HG03108 (cell line): Measurements from ENCODE around the gene TIGD6.
"Not testable (repeated sequence)": the region's sequence is repeated elsewhere in the genome, so short reads cannot be mapped to it uniquely, and the experiment has no call there.

Source experiments
- ATAC-seq: cut with Tn5 transposase; IDR thresholded peaks from one replicate; pipeline ENCODE4 v1.9.1; 2021; ENCODE audit warnings: moderate library complexity; ENCODE audit not compliant: unreplicated experiment

TIGD6 gene

DNA sequence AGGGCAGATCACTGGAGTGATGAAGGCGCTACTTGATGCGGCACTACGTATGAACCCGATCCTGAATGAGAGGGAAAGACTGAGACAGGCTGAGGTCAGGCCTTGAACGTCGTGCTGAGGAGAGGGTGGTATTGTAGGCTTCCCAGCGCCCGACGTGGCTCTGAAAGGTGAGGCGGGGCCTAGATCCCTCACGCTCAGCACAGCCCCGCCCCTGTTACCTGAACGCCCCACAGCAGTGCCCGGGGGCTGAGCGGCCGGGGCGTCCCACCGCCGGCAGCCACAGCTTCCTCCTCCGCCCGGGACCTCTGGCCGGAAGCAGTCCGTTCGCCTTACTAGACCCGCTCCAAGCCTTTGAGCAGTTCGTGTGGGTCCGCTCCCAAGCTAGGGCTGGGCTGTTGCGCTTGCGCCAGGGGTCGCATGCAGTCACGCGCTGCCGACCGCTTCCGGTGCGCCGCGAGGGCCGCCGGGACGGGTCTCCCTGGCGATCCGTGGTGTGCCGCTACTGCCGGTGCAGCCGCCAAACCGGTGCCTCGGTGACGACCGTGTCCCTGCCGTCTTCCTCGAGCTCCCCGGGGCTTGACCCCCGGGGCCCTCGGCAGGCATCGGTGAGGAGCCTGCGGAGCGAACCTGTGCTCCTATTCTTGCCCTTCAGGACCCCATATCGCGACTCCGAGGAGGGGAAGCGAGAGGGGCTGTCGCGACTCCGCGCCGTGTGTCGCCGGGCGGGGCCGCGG is at the start of gene TIGD6, which contains the start of gene HMGXB3:
Gene TIGD6, minus strand, starts transcription at position 399 of the 734 bp plus-strand sequence. CDS start 4,306 bp downstream, outside the sequence.
Gene HMGXB3, plus strand, starts transcription at position 484 of the 734 bp plus-strand sequence. CDS start 4,114 bp downstream, outside the sequence.
- ATAC-seq = peak; percentile 79

DNA sequence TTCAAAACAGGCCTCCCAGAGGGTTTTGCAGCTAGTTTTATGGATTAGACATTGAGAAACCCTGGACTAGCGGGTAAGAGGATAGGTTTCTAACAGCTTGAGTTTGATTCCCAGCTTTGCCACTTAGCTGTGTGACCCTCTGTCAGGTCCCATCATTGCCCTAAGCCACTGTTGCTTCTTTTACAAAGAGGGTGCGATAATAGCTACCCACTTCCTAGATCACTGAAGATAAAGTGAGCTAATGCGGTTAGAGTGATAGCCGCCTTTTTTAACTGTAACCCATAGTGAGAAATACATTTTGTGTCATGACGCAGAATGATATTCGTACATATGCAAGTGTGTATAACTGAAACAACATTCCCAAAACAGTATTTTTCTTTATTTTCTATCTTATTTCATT is 45.6 kb upstream of the TIGD6 start:
- no peak for ATAC-seq

DNA sequence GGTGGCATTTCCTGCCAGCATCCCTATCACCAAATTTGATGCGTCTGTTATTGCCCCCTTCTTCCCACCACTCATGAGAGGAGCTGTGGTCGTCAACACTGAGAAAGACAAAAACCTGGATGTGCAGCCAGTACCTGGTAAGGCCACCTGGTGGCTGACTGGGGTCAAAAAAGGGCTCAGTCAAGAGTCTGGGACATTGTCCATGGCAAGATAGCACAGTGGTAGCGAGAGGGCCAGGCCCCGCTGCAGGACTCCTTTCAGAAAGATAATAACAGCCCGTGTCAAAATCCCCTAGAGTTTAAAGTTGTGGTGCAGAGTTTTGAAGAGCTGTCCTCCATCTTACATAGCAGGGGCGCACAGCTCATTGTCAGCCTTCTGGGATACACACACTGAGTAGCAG is 45.1 kb upstream of the TIGD6 start:
- ATAC-seq = no peak

DNA sequence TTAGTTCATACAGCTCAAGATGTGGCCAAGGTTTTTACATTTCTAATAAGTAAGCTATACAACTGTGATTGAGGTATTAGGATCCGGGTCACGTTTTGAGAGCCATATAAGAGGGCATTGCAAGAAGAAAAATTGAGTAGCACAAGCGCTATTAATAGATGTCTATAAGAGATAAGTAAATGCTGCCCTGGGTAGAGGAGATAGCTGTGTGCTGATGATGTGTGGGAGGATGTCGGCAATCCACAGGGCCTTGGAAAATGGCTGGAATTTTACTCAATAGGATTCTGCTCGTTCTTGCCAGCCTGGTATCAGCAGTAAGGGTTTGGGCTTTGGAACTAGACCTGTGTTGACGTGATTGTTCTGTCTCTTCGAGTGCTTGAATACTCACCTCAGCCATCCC is 44.3 kb upstream of the TIGD6 start:
- no peak for ATAC-seq

DNA sequence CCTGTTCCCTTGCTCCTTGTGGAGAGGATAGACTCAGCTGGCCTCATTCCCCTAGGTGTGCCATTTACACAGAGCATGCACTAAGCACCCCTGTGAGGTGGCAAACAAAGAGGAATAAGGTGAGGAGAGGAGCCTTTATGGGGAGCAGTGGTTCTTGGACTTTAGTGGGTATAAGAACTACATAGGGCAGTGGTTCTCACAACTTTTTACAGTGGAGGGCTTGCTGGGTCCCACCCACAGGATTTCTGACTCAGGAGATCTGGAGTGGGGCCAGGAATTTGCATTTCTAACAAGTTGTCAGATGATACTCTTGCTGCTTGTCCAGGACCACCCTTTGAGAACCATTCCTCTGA is 43.9 kb upstream of the TIGD6 start:
- no peak for ATAC-seq

DNA sequence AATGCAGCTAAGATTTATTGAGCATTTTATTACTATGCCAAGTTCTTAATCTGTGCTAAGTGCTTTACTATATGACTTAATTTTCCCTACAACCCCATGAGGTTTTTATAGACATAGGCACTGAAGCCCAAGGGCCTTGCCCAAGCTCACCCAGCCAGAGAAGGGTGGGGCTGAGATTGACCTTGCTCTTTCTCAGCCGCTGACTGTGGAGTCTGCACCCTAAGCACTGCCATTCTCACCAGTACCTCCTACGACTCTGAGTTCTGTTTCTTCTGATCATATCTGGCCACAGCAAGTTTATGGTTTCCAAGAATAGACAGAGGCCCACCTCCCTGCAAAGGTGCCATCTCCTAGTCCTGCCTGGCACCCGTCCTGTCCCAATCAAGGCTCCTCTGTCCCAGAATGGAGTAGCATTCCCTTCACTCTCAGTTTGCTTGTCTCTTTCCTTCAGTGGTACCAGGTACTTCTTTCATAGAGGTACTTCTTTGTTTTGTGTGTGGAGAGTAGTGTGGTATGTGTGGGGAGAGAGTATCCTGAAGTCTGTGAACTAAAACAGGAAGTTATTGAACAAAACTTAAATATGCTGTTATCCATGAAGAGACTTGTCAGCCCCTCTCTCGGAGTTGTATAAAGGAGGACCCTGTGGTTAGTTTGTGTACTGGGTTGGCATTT is 43.3 kb upstream of the TIGD6 start:
- no peak for ATAC-seq

DNA sequence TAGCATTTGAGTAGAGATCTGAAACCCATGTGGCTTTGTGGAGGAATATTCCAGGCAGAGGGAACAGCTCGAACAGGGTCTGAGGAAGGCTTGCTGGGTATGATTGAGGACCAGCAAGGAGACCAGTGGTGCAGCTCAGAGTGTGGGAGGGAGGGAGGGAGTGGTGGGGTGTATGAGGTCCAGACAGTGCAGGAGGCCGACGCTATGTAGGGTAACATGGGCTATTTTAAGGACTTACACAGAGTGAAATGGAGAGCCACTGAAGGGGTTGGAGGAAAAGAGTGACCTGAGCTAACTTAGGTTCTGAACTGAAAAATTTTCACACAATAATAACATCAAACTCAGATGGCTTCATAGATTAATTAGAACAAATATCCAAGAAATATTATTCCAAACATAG is 42.0 kb upstream of the TIGD6 start:
- ATAC-seq = no peak

DNA sequence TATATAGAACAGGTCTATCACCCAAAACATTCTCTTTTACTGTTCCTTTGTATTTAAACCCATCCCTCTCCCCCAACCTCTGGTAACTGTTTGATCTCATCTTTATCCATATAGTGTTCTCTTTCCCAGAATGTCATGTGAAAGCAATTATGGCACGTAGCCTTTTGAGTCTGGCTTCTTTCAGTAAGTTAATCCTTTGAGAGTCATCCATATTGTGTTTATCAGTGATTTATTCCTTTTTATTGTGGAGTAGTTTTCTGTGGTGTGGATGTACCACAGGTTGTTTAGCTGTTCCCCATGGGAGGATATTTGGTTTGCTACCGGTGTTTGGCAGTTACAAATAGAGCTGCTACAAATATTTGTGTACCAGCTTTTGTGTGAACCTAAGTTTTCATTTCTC is 38.1 kb upstream of the TIGD6 start:
- no peak for ATAC-seq

DNA sequence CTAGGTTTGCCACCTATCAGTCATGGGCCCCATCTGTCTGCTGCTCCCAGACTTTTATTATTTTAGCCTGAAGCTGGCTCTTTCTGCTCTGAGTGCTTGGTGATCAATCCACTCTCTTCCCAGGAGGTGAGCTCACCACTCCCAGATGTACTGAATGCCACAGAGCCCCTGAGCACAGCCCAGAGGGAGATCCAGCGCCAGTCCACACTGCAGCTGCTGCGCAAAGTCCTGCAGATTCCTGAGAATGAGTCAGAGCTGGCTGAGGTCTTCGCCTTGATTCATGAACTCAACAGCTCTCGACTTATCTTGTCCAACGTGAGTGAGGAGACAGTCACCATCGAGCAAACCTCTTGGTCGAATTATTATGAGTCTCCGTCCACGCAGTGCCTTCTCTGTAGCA is 36.1 kb upstream of the TIGD6 start:
- no peak for ATAC-seq

DNA sequence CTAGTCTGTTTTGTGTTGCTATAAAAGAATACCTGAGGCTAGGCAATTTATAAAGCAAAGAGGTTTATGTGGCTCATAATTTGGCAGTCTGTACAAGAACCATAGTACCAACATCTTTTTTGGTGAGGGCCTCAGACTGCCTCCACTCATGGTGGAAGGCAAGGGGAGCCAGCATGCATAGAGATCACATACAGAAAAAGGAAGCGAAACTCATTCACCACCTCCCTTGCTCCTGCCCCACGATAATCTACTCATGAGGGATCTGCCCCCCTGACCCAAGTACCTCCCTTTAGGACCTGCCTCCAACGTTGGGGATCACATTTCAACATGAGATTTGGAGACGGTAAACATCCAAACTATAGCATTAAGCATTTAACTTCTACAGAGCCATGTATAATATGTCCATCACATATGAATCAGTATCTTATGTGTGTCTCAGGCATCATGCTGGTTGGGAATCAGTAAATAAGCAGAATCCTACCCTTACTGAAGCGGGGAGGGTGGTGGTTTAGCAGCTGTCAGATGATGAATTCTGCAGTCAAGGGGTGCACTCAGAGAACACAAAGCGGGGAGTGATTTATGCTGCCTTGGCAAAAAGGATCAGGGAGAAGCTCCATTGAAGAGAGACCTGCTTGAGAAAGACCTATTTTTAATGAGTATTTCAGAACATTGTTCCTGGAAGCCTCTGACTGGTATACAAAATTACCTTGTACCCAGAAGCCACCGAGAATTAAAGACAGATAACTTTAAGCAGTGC is 34.9 kb upstream of the TIGD6 start:
- peak; percentile 94 for ATAC-seq

DNA sequence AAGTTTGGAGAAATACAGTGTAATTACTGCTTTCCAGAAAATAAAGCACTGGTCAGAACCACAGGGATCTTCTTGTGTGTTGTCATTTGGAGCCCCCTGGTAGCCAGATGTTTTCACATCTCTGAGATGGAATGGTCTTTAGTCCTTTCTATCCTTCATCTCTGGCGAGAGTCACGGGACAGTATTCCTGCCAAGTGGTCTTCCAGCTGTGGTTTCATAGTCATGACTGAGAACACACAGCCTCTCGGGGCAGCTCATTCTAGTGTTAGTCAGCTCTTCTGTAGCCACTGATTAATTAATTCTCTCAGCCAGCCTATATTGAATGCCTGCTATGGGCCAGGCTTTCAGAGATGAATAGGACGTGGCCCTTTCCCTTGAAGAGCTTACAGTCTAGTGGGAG is 34.2 kb upstream of the TIGD6 start:
- ATAC-seq = no peak

DNA sequence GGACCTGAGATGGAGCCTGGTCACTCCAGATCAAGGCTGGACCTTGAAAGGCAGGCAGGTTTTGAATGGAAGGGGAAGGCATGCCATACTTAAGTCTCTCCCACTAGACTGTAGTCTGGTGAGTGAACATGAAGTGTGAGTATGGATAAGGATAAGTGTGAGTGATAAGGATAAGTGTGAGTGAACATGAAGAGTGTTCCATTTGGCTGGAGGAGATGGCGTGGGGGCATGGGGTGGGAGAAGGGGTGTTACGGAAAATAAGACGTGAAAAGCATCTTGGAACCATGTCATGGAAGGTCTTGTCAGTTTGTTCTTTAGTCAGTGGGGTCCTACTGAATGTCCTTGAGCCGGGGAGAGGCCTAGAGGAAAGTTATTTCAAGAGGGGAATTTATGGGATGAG is 32.9 kb upstream of the TIGD6 start:
- no peak for ATAC-seq

DNA sequence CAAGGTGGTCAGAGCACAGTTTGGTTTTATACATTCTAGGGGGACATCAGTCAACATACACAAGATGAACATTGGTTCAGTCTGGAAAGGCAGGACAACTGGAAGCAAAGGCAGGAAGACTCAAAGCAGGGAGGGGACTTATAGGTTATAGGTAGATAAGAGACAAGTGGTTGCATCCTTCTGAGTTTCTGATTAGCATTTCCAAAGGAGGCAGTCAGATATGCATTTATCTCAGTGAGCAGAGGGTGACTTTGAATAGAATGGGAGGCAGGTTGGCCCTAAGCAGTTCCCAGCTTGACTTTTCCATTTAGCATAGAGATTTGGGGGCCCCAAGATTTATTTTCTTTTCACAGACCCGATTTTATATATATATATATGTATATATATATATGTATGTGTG is 27.6 kb upstream of the TIGD6 start:
- not testable (repeated sequence) for ATAC-seq

DNA sequence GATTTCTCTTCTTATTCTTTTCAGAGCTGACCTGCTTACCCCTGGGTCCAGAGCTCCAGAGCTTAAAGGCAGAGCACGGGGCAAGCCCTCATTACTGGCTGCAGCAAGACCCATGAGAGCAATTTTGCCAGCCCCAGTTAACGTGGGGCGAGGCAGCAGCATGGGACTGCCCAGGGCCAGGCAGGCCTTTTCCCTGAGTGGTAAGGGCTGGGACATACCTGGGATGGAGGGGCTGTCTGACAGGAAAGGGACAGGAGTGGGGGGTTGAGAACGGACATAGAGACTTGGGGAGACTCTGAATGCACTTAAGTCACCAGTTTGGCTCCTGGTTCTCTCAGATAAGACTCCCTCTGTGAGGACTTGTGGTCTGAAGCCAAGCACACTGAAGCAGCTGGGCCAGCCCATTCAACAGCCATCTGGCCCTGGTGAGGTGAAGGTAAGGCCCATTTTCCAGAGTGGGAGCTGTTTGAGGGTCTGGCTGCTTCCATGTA is 26.3 kb upstream of the TIGD6 start:
- no peak for ATAC-seq

DNA sequence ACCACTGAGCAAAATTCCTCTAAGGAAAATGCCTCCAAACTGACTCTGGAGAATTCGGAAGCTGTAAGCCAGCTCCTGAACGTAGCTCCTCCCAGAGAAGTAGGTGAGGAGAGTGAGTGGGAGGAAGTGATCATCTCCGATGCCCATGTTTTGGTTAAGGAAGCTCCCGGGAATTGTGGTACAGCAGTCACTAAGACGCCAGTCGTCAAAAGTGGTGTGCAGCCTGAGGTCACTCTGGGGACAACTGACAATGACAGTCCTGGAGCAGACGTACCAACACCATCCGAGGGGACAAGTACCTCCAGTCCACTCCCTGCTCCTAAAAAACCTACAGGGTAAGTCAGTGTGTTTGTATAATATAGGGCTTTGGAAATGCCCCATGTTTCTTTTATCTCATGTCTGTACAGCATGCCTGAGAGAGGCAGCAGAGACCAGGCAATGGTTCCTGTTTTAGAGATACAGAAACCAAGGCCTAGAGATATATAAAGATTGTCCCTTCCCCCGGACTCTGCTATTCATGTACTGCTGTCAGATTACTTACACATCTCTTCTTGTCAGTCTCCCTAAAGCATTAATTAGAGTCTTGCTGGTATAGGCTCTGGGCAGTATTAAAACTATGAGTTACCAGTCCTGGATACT is 24.0 kb upstream of the TIGD6 start:
- no peak for ATAC-seq

DNA sequence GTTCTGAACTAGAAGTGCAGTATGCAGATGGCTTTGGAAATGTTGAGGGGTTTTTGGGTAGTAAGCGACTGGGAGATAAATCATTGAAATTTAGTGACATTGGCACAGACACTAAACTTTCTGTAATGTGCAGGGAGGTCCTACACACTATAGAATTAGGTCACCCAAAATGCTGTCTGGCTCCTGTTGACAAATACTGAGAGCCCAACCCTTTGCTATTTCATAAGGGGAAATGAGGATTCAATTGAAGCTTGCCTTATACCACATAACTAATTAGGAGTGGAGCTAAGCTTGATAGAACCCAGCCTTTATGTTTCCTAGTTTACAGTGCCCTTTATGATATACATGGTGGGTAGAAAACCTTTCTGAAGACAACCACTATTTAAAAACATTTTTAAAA is 22.7 kb upstream of the TIGD6 start:
- ATAC-seq = no peak

DNA sequence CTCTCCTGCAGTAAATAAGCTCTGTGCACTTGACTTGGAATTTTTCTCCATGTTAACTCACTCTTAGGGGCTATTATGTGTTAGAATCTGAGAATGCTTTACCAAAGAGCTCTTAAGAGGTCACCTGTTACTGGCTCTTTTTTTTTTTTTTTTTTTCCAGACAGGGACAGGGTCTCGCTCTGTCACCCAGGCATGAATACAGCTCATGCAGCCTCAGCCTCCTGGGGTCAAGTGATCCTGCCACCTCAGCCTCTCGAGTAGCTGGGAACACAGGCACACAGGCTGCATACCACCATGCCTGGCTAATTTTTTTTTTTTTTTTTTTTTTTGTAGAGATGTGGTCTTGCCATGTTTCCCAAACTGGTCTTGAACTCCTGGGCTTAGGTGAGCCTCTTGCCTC is 22.2 kb upstream of the TIGD6 start:
- ATAC-seq = no peak

DNA sequence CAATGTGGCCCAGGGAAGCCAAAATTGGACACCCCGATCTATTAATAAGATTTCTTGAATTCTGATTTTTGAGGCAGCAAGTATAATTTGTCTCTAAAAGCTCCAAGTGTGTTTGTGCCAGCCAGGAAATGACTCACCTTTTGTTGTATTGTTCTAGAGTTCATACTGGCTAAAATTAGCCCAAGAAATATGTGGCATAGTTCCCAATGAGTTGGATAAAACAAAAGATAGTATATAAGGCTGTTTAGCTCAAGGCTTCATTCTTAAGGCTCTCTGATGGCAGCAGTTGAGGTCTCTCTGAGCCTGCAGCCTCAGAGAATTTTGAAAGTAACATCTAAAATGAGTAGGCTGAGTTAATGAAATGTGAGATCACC is 21.7 kb upstream of the TIGD6 start:
- no peak for ATAC-seq

DNA sequence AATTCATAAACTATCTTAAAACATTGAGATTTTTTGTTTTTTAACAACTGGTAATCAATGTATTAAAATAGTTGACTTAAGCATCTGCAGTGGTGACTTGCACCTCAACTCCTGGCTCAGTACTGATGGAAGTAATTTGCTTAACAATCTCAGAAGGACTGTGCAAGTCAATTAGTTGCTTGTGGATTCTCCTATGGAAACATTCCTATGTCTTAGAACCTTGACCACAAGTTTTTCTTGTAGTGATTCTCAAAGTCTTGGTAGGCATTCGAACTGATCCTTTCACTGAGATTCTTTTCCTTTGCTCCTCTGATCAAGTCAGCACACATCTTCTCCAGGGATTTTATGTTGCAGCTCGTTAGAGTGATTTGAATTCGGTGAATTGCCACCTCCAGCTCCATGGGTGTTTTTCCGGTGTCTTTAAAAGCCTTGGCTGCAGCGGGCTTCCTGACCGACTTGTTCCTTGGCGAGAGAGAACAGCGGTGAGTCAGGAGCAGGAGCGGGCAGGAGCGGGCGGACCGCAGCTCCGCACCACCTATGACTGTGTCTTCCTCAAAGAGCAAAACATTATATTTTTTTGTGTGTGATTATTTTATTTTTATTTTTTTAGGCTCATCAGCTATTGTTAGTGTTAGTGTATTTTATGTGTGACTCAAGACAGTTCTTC is 21.2 kb upstream of the TIGD6 start:
- no peak for ATAC-seq

DNA sequence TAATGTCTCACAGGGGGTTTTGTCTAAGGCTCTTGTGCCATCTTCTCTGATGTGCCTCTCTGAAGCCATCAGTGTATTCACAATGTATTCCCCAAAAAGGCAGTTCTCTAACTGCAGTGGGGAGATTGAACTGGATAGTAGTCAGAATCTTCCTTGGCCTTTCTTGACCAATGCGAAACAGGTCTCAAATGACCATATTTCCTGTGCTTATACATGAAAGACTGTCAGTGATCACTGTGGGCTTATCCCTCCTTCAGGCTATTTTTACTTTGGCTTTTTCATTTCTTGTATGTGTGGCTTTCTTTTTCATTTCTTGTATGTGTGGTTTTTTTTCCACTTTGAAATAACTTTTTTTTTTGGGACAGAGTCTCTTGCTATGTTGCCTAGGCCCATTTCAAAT is 19.8 kb upstream of the TIGD6 start:
- no peak for ATAC-seq
